ENCODE results near the gene C2orf42.

C2orf42 gene

DNA sequence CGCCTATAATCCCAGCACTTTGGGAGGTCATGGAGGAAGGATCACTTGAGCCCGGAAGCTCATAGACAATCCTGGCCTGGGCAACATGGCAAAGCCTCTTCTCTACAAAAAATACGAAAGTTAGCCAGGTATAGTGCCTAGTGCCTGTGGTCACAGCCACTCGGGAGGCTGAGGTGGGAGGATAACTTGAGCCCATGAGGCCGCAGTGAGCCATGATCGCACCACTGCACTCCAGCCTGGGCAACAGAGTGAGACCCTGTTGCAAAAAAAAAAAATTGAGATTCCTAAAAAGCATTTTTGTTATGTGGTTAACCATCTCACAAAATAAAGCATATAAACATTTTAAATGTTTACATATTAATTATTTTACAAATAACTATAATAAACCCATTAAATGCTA lies 89.6 kb downstream of the C2orf42 start:
- TF ChIP-seq, protein P1, sequence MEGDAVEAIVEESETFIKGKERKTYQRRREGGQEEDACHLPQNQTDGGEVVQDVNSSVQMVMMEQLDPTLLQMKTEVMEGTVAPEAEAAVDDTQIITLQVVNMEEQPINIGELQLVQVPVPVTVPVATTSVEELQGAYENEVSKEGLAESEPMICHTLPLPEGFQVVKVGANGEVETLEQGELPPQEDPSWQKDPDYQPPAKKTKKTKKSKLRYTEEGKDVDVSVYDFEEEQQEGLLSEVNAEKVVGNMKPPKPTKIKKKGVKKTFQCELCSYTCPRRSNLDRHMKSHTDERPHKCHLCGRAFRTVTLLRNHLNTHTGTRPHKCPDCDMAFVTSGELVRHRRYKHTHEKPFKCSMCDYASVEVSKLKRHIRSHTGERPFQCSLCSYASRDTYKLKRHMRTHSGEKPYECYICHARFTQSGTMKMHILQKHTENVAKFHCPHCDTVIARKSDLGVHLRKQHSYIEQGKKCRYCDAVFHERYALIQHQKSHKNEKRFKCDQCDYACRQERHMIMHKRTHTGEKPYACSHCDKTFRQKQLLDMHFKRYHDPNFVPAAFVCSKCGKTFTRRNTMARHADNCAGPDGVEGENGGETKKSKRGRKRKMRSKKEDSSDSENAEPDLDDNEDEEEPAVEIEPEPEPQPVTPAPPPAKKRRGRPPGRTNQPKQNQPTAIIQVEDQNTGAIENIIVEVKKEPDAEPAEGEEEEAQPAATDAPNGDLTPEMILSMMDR (IDR thresholded peaks at IDR 0.05; ENCODE audit: extremely low read depth, insufficient read depth, missing control alignments): no peak
- in situ Hi-C loops (cut with MboI; ENCODE audit: low pct_unique_long_range_greater_than_20kb, low sequenced_read_pairs, unreplicated experiment): no loop called here
- no peak for DNase-seq (ENCODE audit: low spot score)

All from GM13977 (cell line).